A549 treated with AZD9567 at 1 μM for 4 hours (cell line): ENCODE results near the gene SLAMF8. TPM values are rescaled to one million over a fixed set of nuclear protein-coding genes. Genes with fewer than 3 reads are reported as not detected.

ENCODE experiments used
- total RNA-seq: library from RNA; stranded (reverse); fragments of 200-300 nt; extraction: Qiagen RNA extraction; gene quantifications from 5 replicates; pipeline ENCODE4 v1.2.3, GENCODE V29; 2022; ENCODE audit not compliant: insufficient read depth

SLAMF8 gene
- 0.05 to 0.11 TPM (median 0.09 TPM) in 3 of 5 replicates, not detected in the others for total RNA-seq

GRCh38 chr1:159826441-159827101 lies at the start of gene SLAMF8:
Gene SLAMF8, plus strand, starts transcription at chr1:159826873. Its CDS starts 26 bp downstream, at chr1:159826899.

GRCh38 chr1:159780583-159781582 lies 45.8 kb upstream of the SLAMF8 start, which contains the start of gene DUSP23:
Gene DUSP23, plus strand, starts transcription at chr1:159780962. Its CDS starts 139 bp downstream, at chr1:159781101.

GRCh38 chr1:159802111-159802510 lies 24.6 kb upstream of the SLAMF8 start, which contains the start of gene FCRL6:
Gene FCRL6, plus strand, starts transcription at chr1:159802360. Its CDS starts 65 bp downstream, at chr1:159802425.

GRCh38 chr1:159862557-159862956 lies 35.9 kb downstream of the SLAMF8 start, which contains the start of gene VSIG8:
Gene VSIG8, minus strand, starts transcription at chr1:159862657. Its CDS starts 136 bp downstream, at chr1:159862521.

Other genes with a start within 250 kb of the SLAMF8 start
- not detected in 5 replicates for gene APCS, start 239.0 kb upstream of the SLAMF8 start, total RNA-seq
- not detected in 5 replicates for gene CRP, start 112.3 kb upstream of the SLAMF8 start, total RNA-seq
- gene DUSP23, start 45.9 kb upstream of the SLAMF8 start, total RNA-seq: 64.8 to 75.6 TPM (median 74.8 TPM) in 5 replicates
- not detected in 5 replicates for gene FCRL6, start 24.5 kb upstream of the SLAMF8 start, total RNA-seq
- 0.05 to 0.06 TPM (median 0.06 TPM) in 3 of 5 replicates, not detected in the others for gene VSIG8, start 35.8 kb downstream of the SLAMF8 start, total RNA-seq
- 0.56 to 1.1 TPM (median 0.88 TPM) in 4 of 5 replicates, not detected in the other for gene CFAP45, start 73.3 kb downstream of the SLAMF8 start, total RNA-seq
- 979 to 1,012 TPM (median 1,008 TPM) in 5 replicates for gene TAGLN2, start 98.6 kb downstream of the SLAMF8 start, total RNA-seq
- gene IGSF9, start 118.7 kb downstream of the SLAMF8 start, total RNA-seq: 0.13 to 0.21 TPM (median 0.18 TPM) in 4 of 5 replicates, not detected in the other
- gene SLAMF9, start 127.4 kb downstream of the SLAMF8 start, total RNA-seq: 0.22 to 0.34 TPM (median 0.25 TPM) in 4 of 5 replicates, not detected in the other
- gene PIGM, start 205.1 kb downstream of the SLAMF8 start, total RNA-seq: 3.7 to 4.7 TPM (median 4.3 TPM) in 5 replicates
- gene KCNJ10, start 243.3 kb downstream of the SLAMF8 start, total RNA-seq: not detected in 5 replicates